Omental fat pad (tissue), 4 donors: ENCODE data around the gene AHRR. TPM values are rescaled to one million over a fixed set of nuclear protein-coding genes. Genes with fewer than 3 reads are reported as not detected.

Experiments used
- ATAC-seq: fragments of 150-250 bp; one replicate; pipeline ENCODE4 v1.9.1; 2016; ENCODE audit warnings: mild to moderate bottlenecking, moderate library complexity; ENCODE audit not compliant: low FRiP score
- DNase-seq: peaks from one replicate; pipeline ENCODE4 v3.0.0-alpha.2; 2019; ENCODE audit warnings: low spot score
- CTCF ChIP-seq, 3 donors: fragments of 450-650 bp; IDR thresholded peaks; one replicate each; pipeline ENCODE4 v1.5.1; 2016 to 2017; ENCODE audit warnings: antibody characterized with exemption in 3 of 3, mild to moderate bottlenecking in 3 of 3, moderate library complexity in 2 of 3
- total RNA-seq, 4 donors: library from RNA; depleted of rRNA; stranded (reverse); fragments of >200 nt; gene quantifications; one replicate each; pipeline ENCODE4 v1.1.0, GENCODE V29; 2016

AHRR gene
- total RNA-seq, 4 donors from 2014 or later, result 0.25 to 2.2 (median 1.6) TPM

DNA sequence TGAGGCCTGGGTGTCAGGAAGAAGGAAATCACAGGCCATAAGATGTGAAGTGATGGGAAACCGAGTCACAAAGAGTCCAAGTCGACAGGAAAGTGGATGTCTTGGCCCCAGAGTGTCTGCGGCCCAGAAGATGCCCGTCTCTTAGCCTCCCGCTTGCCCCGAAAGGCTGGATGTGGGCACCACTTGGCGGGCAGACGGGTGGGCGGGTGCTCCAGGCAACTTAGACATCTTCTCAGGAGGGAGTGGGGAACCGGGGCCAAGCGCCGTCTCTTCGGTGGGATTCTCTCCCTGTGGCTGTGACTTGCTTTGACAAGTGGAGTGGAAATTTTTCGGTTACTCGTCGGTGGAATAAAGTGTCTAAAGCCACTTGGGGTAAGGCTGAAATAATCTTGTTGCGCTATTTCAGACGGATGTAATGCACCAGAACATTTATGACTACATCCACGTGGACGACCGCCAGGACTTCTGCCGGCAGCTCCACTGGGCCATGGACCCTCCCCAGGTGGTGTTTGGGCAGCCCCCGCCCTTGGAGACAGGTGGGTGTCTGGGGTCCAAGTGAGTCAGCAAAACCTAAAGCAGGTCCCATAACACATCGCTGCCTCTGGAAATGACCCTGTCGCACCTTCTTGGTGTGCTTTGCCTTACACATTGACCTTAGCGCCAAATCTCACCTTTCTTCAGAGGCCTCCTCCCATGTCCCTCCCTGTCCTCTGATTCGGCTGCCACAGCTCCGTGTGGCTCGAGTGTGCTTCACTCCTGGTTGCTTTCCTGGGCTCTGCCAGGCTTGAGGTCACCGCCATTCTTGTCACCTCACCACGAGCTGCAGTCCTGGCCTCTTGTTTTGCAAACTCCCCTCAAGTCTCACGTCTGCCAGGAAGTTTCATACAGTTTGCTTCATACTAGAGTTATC is 101.1 kb downstream of the AHRR start:
- no peak for TF ChIP-seq CTCF (IDR thresholded peaks at IDR 0.05)
- no peak for ATAC-seq
- DNase-seq, result no peak

DNA sequence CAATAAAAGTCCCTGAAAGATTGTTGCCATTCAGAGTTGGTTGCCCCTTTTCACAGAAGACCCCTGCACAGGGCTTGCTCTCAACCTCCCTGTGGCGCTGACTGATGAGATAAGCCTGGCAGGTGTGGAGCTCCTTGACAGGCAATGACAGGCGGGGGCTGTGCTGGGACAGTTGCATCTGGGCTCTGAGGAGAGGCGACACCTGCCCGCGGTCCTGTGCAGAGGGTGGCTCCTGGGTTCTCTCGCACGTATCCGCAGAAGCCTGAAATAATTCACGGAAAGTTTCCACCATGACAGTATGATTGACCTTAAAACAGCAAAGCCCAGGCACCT is 101.7 kb downstream of the AHRR start:
- no peak for TF ChIP-seq CTCF (IDR thresholded peaks at IDR 0.05)
- DNase-seq (no peak), ATAC-seq (no peak)

DNA sequence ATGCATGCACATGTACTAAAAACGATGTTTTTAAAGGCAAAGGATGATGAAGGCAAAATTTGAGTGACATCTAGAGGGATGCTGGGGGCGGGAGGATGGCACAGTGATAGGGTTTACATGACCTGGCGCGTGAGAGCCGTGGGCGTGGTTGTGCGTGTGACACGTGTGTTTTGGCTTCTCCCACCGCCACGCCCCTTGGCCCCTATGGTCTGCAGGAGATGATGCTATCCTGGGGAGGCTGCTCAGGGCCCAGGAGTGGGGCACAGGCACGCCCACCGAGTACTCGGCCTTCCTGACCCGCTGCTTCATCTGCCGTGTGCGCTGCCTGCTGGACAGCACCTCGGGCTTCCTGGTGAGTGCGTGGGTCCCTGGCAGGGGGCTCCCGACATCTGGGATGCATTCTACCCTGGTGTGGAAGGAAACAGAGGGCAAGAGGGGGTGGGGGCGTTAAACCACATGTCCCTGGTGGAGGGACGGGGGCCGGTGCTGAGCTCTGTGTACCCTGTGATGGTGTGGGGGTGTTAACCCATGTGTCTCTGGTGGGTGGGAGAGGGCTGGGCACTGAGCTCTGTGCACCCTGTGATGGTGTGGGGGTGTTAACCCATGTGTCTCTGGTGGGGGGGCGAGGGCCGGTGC is 102.2 kb downstream of the AHRR start:
- DNase-seq (no peak), ATAC-seq (no peak)
- TF ChIP-seq CTCF (IDR thresholded peaks at IDR 0.05), result no peak

- TF ChIP-seq CTCF (IDR thresholded peaks at IDR 0.05), result no peak
- DNase-seq (no peak), ATAC-seq (no peak)
These were observed 103.0 kb downstream of the AHRR start for GRCh38 chr5:424301-425110.

DNA sequence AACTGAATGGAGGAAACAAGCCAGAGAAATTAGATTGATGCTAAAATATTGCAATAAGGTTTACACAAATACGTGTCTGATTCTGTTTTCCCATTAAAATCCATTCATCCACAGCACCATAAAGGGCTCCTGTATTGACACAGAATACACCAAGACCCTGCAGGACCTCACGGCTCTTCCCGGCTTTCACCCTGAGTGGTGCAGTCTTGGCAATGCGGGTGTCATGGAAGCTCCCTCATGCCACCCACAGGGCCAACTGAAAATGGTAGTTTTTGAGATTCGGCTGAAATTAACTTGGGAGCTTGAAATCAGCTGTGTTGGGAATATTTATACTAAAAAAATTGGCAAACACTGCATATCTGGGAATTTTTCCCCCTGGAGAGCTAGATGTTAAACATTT is 104.2 kb downstream of the AHRR start:
- no peak for ATAC-seq
- TF ChIP-seq CTCF (IDR thresholded peaks at IDR 0.05), result no peak
- no peak for DNase-seq

DNA sequence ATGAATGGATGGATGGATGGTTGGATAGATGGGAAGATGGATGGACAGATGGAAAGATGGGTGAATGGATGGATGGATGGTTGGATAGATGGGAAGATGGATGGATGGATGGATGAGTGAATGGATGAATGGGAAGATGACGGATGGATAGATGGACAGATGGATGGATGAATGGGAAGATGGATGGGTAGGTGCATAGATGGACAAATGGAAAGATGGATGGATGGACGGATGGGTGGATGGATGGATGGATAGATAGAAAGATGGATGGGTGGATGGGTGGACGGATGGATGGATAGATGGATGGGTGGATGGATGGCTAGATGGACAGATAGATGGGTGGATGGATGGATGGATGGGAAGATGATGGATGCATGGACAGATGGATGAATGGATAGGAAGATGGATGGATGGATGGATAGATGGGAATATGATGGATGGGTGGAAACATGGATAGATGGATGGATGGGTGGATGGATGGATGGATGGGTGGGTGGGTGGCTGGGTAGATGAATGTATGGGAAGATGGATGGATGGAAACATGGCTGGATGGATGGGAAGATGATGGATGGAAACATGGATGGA is 105.0 kb downstream of the AHRR start:
- no peak for TF ChIP-seq CTCF (IDR thresholded peaks at IDR 0.05)
- ATAC-seq (no peak), DNase-seq (no peak)
